Uterus (tissue), 2 donors: Measurements from ENCODE around the gene PPP1R9A.

Source experiments
- CTCF ChIP-seq, 4 experiments: fragments of 200-600 bp in 2 of 4; fragments of 450-650 bp in 2 of 4; sonication (generic) in 2 of 4; IDR thresholded peaks; one replicate each; pipeline ENCODE4 v1.5.1; 2016 to 2019; ENCODE audit warnings: antibody characterized with exemption in 4 of 4, mild to moderate bottlenecking in 2 of 4, moderate library complexity in 1 of 4
- POLR2A ChIP-seq, 2 donors: fragments of 450-650 bp; IDR thresholded peaks; one replicate each; pipeline ENCODE4 v1.6.1; 2016; ENCODE audit warnings: antibody characterized with exemption in 2 of 2, mild to moderate bottlenecking in 1 of 2, moderate library complexity in 1 of 2

- no peak for TF ChIP-seq CTCF (IDR thresholded peaks at IDR 0.05)
- TF ChIP-seq POLR2A (IDR thresholded peaks at IDR 0.05) = no peak
These were observed 1.1 kb upstream of the PPP1R9A start for GRCh38 chr7:94906065-94906851.
